Measurements from ENCODE around the gene SYNE1.
"Not testable (repeated sequence)": the region's sequence is repeated elsewhere in the genome, so short reads cannot be mapped to it uniquely, and the experiment has no call there.

The SYNE1 gene

GRCh38 chr6:152091201-152091600 lies 546.0 kb downstream of the SYNE1 start:
- TF ChIP-seq GATA1 (IDR thresholded peaks at IDR 0.05; ENCODE audit: low read depth, low read length) (no peak), POLR2A (IDR thresholded peaks at IDR 0.05; ENCODE audit: low read length) (no peak)

DNA sequence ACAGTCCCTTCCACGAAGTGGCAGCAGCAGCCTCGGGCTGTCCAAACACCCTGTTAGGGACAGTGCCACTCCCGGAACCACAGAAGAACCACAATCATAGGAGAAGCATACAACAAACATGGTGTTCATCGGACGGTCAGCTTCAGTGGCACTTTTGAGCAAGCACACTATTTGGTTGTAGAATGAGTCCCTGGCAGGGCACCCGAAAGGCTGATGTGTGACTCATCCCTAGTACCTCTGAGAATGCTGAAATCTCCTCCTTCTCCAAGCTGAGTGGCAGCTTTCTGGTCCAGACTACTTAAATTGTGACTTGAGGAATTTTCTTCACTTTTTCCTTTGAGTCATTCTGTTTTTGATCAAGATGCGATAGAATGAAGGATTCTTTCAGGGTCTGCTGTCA lies 547.2 kb downstream of the SYNE1 start:
- no peak for TF ChIP-seq GATA1 (IDR thresholded peaks at IDR 0.05; ENCODE audit: low read depth, low read length)
- TF ChIP-seq POLR2A (IDR thresholded peaks at IDR 0.05; ENCODE audit: low read length), result no peak
- no peak for DNase-seq

More at GRCh38 chr6:152091201-152091600, 546.0 kb downstream of the SYNE1 start:
- DNase-seq, result no peak

DNA sequence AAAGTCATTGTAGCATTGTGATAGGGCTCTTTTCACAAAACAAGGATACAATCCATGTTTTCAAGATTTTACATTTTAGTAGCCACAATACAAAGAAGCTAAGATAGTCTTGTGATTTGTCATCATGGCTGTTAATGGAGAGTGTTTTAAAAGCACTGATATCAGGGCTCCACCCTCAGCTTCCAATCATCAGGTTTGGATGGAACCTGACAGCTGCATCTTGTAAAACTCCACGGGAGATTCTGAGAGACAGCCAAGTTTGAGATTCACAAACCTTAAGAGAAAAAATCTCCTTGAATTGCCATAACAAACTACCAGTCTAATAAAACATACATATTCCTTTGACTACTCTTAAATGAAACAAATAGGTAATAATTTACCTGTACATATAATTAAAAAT lies 549.5 kb downstream of the SYNE1 start:
- DNase-seq, result no peak
- no peak for TF ChIP-seq GATA1 (IDR thresholded peaks at IDR 0.05; ENCODE audit: low read depth, low read length)
- TF ChIP-seq POLR2A (IDR thresholded peaks at IDR 0.05; ENCODE audit: low read length), result no peak

GRCh38 chr6:152087096-152087495 lies 550.1 kb downstream of the SYNE1 start:
- DNase-seq, result no peak
- no peak for TF ChIP-seq POLR2A (IDR thresholded peaks at IDR 0.05; ENCODE audit: low read length)

GRCh38 chr6:152086223-152086873 lies 550.8 kb downstream of the SYNE1 start:
- no peak for TF ChIP-seq POLR2A (IDR thresholded peaks at IDR 0.05; ENCODE audit: low read length)
- TF ChIP-seq GATA1 (IDR thresholded peaks at IDR 0.05; ENCODE audit: low read depth, low read length), result no peak
- no peak for DNase-seq

GRCh38 chr6:152085451-152085921 lies 551.7 kb downstream of the SYNE1 start:
- TF ChIP-seq POLR2A (IDR thresholded peaks at IDR 0.05; ENCODE audit: low read length) (no peak), GATA1 (IDR thresholded peaks at IDR 0.05; ENCODE audit: low read depth, low read length) (no peak)
- DNase-seq, result peak in 1 of 2 experiments; percentile 4

- no peak for TF ChIP-seq POLR2A (IDR thresholded peaks at IDR 0.05; ENCODE audit: low read length)
- TF ChIP-seq GATA1 (IDR thresholded peaks at IDR 0.05; ENCODE audit: low read depth, low read length), result no peak
- no peak for DNase-seq
Measured at GRCh38 chr6:152078804-152079203, 558.4 kb downstream of the SYNE1 start.

GRCh38 chr6:152078001-152078400 lies 559.2 kb downstream of the SYNE1 start:
- no peak for TF ChIP-seq GATA1 (IDR thresholded peaks at IDR 0.05; ENCODE audit: low read depth, low read length)
- TF ChIP-seq POLR2A (IDR thresholded peaks at IDR 0.05; ENCODE audit: low read length), result no peak
- no peak for DNase-seq

- DNase-seq, result not testable (repeated sequence)
Measured at GRCh38 chr6:152076242-152076641, 560.9 kb downstream of the SYNE1 start.

- DNase-seq, result no peak
- TF ChIP-seq POLR2A (IDR thresholded peaks at IDR 0.05; ENCODE audit: low read length), result no peak
Measured at GRCh38 chr6:152071843-152072242, 565.3 kb downstream of the SYNE1 start.

All from erythroblast (primary cell).